HG03135 (cell line): ENCODE data around the gene VWA8.
"Not testable (repeated sequence)": the region's sequence is repeated elsewhere in the genome, so short reads cannot be mapped to it uniquely, and the experiment has no call there.

Experiments used
- ATAC-seq: cut with Tn5 transposase; IDR thresholded peaks from one replicate; pipeline ENCODE4 v1.9.1; 2021; ENCODE audit warnings: mild to moderate bottlenecking, moderate library complexity; ENCODE audit not compliant: unreplicated experiment

Gene VWA8

DNA sequence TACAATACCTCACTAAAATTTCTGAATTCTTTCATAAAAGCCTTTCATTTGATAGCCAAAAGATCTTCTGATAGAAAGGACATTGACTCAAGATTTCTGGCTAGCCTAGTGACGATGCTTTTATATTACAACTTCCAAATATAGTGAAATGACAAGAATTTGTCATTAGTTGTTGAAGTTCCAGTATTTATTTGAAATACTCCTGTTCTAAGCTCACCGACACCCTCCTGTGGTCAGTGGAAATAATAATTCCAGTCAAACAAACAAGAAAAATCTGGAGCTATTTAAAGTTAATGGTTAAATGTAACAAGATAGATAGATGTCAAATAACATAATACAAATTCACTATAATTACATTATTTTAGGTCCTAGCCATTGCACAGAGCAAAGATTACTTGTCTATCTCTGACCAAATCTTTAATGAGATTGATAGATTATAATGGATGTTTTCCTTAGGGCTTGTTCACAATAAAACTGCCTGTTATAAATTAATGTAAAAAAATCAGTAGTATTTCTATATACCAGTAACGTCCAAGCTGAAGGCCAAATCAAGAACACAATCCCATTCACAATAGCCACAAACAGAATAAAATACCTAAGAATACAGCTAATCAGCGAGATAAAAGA, 308.1 kb downstream of the VWA8 start:
- no peak for ATAC-seq

DNA sequence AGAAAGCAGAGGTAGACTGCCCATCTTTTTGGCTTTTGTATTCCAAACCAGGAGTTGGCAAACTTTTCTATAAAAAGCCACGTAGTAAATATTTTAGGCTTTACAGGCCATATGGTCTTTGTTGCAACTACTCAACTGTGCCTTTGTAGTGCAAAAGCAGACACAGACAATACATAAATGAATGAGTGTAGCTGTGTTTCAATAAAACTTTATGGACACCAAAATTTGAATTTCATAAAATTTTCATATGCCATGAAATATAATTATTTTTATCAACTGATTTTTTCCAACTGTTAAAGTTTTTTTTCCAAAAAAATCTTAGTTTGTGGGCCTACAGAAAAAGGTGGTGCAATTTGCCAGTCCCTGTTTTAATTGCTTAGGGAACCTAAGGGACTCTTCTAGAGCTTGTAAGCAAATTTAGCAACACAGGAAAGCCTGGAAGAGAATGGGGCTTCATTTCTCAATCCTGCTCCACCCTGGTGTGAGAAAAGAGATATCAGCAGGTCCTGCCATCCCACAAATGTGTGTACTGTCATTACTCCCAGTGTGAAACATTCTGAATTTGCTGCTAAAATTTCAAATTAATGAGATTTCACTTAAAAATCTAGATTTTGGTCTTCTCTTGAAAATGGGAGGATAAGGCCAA, 309.4 kb downstream of the VWA8 start:
- ATAC-seq, result no peak

DNA sequence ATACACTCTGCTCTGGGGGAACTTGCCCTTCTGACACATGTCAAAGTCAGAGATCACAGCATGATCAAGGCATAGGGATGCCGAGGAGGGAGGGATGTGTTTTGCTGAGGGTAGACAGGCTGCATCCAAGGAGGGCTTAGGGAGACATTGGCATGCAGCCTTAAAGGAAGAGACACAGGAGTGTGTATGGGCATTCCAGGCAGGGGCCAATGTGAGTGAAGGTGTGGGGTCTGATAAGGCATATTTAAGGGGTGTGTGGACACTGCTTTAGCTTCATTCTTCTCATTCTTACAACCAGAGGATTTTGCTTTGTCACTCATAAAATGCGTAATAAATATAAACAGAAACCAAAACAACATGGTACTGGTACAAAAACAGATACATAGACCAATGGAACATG, 310.2 kb downstream of the VWA8 start:
- no peak for ATAC-seq

DNA sequence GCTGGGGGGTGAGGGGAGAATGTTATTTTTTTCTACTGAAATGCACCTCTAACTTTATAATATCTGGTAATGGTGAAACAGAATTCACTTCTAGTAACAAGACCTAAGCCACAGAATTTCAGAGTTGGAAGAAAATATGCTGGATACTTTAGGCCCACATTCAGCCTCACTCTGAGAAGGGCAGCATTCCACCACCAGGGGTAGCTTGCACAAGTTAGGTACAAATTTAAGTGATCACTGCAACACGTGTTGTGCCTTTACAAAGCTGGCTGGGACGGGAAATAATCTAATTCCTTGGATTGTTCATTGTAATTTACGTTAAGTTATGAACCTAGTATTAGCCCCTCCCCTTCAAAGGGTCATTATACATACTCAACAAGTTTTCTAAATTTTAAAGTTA, 311.2 kb downstream of the VWA8 start:
- no peak for ATAC-seq

DNA sequence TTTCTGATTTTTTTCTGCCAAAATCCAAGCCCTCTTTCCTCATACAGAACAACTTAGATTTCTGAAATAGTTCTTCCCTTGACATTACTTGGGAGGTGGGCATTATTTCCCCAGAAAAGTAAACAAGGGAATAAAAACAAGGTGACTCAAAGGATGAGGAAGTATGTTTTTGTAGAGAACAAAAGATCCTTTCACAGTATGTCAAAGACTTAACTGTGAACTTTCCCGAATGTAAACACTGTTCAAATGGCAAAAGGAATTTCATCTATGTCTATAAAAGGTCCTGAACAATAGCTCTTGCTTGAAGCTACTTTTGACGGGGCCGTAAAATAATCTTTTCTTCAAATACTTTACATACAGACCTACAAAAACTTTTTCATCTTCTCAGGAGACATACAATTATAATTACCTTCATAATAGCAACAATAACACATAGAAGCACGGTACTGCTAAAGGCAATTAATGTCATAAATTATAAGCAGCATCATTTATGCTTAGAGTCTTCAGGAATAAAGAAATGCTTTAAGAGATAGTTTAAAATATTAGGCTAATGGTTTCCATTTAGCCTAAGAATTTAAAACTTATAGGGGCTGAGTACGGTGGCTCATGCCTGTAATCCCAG, 312.5 kb downstream of the VWA8 start:
- no peak for ATAC-seq

DNA sequence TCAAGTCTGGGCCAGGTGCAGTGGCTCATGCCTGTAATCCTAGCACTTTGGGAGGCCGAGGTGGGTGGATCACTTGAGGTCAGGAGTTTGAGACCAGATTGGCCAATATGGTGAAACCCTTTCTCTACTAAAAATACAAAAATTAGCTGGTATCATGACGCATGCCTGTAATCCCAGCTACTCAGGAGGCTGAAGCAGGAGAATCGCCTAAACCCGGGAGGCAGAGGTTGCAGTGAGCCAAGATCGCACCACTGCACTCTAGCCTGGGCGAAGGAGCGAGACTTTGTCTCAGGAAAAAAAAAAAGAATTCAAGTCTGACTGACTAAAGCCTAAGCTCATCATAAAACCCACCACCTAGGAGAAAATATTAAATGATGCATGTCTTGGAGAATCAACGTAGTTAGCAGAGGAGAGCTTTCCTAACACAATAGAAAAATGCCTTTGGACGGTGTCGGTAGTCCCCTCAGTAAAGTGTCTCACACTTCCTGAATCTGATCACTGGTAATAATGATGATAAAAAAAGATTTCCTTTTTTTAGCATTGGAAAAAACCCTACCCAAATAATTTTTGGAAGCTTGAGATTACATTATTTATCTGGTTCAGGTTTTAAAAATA, 313.1 kb downstream of the VWA8 start:
- ATAC-seq, result not testable (repeated sequence)

DNA sequence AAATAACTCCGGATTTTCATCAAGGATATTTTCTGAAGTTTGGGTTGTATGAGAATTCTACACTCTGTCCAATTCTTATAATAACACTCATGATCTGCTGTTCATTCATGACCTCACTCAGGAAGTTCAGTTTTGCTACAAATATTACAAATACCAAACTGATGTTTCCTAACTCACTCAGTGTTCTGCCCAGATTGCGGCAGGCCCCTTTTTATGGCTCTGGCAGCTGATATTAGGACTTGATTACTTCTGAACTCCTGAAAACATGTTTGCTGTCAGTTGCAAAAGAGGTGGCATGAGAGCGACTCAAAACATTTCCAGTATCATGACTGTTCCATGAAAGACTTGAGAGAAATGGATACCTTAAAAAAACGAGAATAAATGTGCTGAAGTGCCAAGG, 315.6 kb downstream of the VWA8 start:
- ATAC-seq, result no peak

DNA sequence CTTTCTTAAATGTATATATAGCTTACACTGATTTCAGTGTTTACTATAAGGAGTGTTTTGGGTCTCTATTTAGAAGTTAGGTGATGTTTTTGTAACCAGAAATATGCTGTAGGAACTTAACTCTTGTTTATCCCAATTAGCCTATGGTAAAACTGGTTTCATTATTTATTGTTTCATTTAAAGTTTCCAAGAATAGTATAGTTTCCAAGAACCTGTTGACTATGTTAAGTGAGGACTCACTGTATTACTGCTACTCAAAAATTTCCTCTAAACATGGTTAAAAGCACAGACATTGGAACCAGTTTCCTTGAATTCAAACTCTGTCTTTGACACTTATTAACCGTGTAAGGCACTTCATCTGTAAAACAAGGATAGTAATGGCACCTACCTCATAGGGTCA, 316.2 kb downstream of the VWA8 start:
- no peak for ATAC-seq

DNA sequence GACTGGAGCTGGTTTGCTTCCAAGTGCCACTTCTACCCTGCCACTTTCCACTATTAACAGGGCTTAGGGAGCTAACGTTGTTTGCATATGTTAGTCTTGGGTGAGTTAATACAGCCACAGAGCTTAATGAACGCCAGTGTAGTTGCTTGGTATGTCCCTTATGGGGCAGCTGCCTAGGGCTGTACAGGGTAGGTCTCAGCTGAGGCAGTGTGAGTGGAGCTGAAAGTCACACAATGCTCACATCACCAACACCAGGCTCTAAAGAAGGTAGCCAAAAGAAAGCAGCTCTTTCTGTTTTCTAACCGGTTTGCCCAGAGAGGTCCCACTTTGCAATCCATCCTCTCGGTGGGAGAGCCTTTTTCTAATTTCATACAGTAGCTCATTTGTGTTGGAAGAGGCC, 317.4 kb downstream of the VWA8 start:
- ATAC-seq, result no peak

DNA sequence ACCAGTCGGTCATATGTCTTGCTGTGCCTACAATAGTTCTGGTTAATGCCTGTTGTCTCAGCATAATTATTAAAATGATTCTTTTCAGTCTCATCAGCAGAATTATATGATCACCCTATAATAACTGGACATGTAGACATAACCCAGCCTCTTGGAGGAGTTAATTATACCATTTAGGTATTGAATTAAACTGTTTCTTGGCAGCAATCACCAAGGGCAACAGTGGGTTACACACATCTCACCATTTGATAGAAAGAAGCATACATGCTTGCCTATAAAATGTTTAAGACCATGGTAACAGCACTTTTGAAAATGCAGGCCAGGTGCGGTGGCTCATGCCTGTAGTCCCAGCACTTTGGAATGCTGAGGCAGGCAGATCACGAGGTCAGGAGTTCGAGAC, 318.9 kb downstream of the VWA8 start:
- ATAC-seq, result no peak

DNA sequence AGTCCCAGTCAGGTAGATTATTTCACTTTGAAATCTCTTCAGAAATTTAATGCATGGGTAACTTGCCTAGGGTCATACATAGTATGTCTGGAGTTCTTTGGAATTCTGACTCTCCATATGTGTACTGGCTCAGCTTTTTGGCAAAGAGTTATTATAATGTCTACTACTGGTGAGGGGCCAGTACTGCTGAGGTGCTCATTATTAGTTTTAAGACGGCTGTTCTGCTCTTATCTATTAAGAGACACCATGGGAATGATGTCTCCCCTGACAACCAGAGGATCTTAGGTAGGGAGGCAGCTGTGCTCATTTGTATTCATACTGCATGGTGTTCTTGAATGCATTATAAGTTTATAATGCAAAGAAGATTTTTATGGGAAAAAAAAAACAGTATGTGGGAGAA, 319.5 kb downstream of the VWA8 start:
- ATAC-seq, result no peak

DNA sequence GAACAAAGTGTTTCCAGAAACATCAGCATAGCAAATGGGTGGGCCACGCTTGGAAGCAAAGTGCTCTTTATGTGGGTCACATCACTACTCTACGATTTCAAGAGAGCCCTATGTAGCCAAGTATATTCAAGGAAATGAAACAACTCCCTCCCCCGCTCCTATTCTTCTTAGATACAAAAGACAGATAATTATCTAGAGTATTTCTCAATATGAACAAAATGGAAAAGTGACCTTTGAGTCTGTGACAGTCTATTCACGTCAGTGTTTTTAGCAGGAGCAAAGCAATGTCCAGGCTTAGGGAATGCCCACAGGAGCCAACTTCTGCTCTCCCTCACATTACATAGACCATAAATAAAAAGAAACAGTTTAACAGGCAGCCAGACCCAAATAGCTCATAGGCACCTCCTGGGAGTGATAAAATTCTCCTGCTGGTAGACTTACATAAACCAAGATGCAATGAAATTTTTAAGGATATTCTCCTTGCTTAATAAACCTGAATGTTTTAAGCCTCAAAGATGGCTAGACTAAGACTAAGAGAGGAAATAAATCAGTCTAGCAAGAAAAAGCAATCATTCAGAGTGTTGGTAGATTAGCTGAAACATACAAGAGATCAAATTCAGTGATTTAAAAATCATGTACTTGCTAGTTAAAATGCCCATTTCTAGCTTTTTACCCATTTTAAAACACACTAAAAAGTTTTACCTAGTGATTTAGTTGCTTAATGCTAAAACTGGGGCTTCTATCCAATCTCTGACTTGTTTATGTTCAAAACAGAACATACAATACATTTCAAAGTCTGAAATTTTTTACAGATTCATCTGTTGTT, 320.7 kb downstream of the VWA8 start:
- no peak for ATAC-seq

DNA sequence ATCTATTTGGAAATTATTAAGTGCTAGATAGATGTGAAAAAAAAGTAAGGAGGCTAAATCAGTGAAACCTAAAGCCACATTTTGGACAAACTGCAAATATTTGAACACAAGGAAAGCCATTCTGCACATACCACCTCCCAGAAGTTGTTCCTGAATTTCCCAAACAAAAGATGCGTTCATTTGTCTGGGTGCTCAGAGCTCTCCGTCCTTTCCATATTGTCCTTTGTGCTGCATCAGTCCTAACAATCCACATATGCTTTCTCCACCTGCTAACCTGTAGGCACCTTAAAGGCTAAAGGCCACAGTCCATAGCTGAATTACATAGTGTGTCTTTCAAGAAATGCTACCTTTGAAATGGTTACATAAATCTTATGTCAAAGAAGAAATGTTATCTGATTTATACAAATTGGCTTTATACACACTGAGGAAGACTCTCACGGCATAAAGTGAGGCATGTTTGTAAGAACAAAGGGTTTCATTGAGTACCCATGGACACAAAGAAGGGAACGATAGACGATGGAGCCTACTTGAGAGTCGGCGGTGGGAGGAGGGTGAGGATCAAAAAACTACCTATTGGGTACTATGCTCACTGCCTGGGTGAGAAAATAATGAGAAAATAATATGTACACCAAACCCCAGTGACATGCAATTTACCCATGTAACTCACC, 321.5 kb downstream of the VWA8 start:
- no peak for ATAC-seq

DNA sequence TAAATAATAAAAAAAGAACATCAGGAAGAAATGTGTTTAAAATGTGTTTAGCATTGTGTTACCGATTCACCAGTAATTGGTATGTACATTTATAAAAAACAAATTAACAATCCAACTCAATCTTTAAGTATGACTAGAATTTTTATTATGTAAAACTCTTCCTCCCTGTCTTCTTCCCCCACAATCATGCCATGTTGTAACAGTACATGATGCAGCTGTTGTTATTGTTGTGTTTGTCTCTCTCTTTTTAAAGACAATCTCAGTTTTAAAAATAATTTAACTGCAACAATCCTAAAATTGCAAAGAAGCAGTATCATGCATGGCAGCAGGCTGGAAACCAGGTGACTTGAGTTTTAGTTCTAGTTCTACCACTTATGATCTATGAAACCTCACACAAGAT, 323.3 kb downstream of the VWA8 start:
- no peak for ATAC-seq

DNA sequence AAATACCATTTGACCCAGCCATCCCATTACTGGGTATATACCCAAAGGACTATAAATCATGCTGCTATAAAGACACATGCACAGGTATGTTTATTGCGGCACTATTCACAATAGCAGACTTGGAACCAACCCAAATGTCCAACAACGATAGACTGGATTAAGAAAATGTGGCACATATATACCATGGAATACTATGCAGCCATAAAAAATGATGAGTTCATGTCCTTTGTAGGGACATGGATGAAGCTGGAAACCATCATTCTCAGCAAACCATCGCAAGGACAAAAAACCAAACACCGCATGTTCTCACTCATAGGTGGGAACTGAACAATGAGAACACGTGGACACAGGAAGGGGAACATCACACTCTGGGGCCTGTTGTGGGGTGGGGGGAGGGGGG, 323.9 kb downstream of the VWA8 start:
- not testable (repeated sequence) for ATAC-seq

DNA sequence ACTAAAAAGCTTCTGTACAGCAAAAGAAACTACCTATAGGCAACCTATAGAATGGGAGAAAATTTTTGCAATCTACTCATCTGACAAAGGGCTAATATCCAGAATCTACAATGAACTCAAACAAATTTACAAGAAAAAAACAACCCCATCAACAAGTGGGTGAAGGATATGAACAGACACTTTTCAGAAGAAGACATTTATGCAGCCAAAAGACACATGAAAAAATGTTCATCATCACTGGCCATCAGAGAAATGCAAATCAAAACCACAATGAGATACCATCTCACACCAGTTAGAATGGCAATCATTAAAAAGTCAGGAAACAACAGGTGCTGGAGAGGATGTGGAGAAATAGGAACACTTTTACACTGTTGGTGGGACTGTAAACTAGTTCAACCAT, 324.3 kb downstream of the VWA8 start:
- not testable (repeated sequence) for ATAC-seq

DNA sequence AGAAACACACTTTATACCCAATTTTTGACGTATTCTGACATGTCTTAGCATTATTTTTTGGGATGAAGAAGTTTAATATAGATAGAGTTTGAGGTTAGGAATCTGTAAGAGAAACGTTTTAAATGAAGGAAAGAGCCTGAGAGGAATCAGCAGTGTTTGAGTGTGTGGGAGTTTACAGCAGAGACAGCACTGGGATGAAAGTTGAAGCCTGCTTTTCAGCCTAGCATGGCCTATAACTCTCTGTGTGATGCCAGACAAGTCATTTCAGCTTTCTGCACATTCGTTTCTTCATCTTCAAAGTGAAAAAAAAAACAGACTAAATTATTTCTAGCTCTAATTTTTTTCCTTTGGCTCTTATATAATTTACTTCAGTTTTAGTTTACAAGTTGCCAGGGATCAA, 326.5 kb downstream of the VWA8 start:
- no peak for ATAC-seq

DNA sequence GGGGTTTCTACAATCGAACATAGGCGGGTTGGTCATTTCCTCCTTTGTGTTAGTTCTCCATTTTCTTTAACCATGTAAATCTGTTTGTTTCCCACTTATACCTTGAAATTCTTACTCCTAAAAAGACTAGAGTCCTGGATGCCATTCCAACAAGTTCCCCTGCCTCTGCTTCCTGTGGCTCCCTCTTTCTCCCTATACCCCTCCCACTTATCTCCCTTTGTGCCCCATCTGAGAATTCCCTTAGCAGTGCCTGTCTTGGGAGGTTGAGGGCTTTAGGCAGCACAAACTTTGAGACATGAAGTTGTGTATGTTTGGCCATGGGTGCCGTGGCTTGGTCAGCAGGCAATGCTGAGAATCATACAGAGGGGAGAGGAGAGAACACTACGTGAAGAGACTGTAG, 327.1 kb downstream of the VWA8 start:
- ATAC-seq, result no peak

DNA sequence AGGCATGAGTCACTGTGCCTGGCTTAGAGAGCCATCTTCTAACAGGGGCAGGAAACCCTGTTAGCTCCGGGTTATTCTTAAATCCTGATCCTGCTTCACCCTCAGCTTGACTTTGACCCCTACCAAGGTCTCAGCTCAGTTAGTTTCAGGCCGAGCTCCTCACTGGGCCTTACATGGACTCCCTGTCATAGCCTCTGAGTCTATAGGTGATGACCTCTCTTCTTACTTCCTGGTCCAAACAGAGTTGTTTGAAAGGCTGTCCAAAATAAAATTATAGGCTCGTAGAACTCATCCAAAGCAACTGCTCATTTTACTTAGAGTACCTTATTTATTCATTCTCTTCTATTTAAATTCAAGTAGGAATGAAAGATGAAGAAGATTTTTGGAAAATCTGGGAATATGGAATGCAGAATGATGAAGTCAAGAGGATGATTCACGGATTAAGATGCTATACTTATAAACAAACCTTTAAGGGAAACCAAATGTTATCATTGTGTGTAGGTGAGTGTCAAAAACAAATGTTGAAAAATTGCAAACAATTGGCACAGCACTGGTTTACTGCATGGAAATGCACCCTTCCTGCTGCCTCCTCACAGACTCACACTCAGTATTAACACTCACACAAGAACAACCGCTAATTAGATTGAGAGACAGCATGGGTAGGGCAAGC, 329.5 kb downstream of the VWA8 start:
- no peak for ATAC-seq

DNA sequence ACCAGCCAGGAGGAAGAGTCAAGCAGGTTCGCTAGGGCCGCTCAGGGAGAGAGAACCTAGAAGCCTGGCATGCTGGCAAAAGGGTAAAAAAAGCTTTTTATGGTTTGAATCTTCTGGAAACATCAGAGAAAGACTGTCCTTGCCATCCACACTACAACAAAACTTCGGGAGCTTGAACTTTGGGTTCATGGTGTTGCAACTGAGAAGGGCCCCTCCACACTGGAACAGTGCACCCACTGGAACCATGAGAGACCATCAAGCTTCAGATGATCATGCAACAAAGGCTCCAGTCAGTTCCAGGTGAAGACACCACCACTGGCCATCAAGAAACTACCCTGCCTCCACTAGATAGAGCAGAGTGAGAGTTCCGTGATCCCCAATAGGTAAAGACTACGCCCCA, 333.5 kb downstream of the VWA8 start:
- no peak for ATAC-seq
